K562 (cell line): ENCODE measurements around the gene SMIM35. TPM values are rescaled to one million over a fixed set of nuclear protein-coding genes. Genes with fewer than 3 reads are reported as not detected.

Experiments used
- ATAC-seq: fragments of 200-7000 bp; cut with Tn5 transposase; 3 replicates; pipeline ENCODE4 v1.9.1; 2020; ENCODE audit warnings: moderate library complexity
- BruUV-seq: library from RNA; stranded (reverse); fragments of 400-500 nt; replicated peaks from 2 replicates; lab custom pipeline; 2021; lab: Mats Ljungman, UMichigan
- CTCF ChIA-PET: fragments of 300-600 bp; formaldehyde crosslinking; extraction: SDS; loops from one replicate; lab custom pipeline; 2021; ENCODE audit warnings: low intra/inter-chr PET ratio; lab: Yijun Ruan, JAX
- POLR2A ChIA-PET: fragments of 300-600, 350-650 bp; sonication (Branson Sonifier 250); formaldehyde crosslinking; extraction: SDS; loops from one replicate; lab custom pipeline; 2021; ENCODE audit warnings: antibody characterized with exemption, inconsistent platforms; lab: Yijun Ruan, JAX
- DNase-seq, 4 experiments: peaks; one replicate each; pipeline versions ENCODE4 v3.0.0 to v3.0.0-alpha.2; 2011 to 2018; ENCODE audit warnings: low spot score in 3 of 4, mixed read lengths in 3 of 4; ENCODE audit errors: extremely low read depth in 1 of 4
- FAIRE-seq: peaks from 2 replicates; lab custom pipeline; 2011; peaks lifted over from hg19 to GRCh38; lab: Jason Lieb, UNC
- H2AFZ ChIP-seq: 2 replicates; pipeline ENCODE4 v1.6.0; 2011; ENCODE audit warnings: low read depth, low read length, control low read depth, inconsistent platforms
- H3K27ac ChIP-seq: fragments of 200-600 bp; 3 replicates; pipeline ENCODE4 v1.8.0; 2011; ENCODE audit warnings: low read depth, mild to moderate bottlenecking, control low read depth, inconsistent platforms, low read length, moderate library complexity, mixed read lengths; ENCODE audit errors: extremely low read depth
- H3K27me3 ChIP-seq, 2 experiments: fragments of 300-600 bp in 1 of 2; 2 replicates in 1 of 2; 3 replicates in 1 of 2; pipeline versions ENCODE4 v1.6.0 to v1.8.0; 2011; ENCODE audit warnings: inconsistent platforms in 2 of 2, low read length in 2 of 2, mild to moderate bottlenecking in 1 of 2, mixed read lengths in 1 of 2, moderate library complexity in 1 of 2; ENCODE audit not compliant: control insufficient read depth in 2 of 2, insufficient read depth in 2 of 2
- H3K36me3 ChIP-seq: fragments of 300-600 bp; 3 replicates; pipeline ENCODE4 v1.8.0; 2011; ENCODE audit warnings: mild to moderate bottlenecking, low read length, inconsistent platforms; ENCODE audit not compliant: control insufficient read depth, insufficient read depth
- H3K4me1 ChIP-seq, 2 experiments: fragments of 200-600 bp in 1 of 2; replicated peaks in 1 of 2; 2 replicates in 1 of 2; 3 replicates in 1 of 2; pipeline versions ENCODE4 v1.5.1 to v1.8.0; 2011; ENCODE audit warnings: inconsistent platforms in 2 of 2, low read length in 2 of 2, mild to moderate bottlenecking in 1 of 2, mixed read lengths in 1 of 2, moderate library complexity in 1 of 2; ENCODE audit not compliant: control insufficient read depth in 2 of 2, insufficient read depth in 2 of 2
- H3K4me2 ChIP-seq: 2 replicates; pipeline ENCODE4 v1.6.1; 2011; ENCODE audit warnings: low read length, control low read depth, inconsistent platforms, mixed read lengths; ENCODE audit not compliant: insufficient read depth
- H3K4me3 ChIP-seq: fragments of 200-600 bp; sonication (generic), shearing (Covaris generic); 2 replicates; pipeline ENCODE4 v1.5.1; 2016; ENCODE audit warnings: control low read depth, inconsistent platforms
- H3K79me2 ChIP-seq: fragments of 200-600 bp; 3 replicates; pipeline ENCODE4 v1.8.0; 2011; ENCODE audit warnings: low read length, inconsistent platforms; ENCODE audit not compliant: control insufficient read depth, insufficient read depth
- H3K9ac ChIP-seq, 2 experiments: 2 replicates each; pipeline versions ENCODE4 v1.6.0 to v1.6.1; 2011; ENCODE audit warnings: low read depth in 2 of 2, low read length in 2 of 2, control low read depth in 1 of 2, inconsistent platforms in 1 of 2, mild to moderate bottlenecking in 1 of 2, mixed read lengths in 1 of 2; ENCODE audit not compliant: insufficient read depth in 1 of 2
- H3K9me1 ChIP-seq: one replicate; pipeline ENCODE4 v1.6.0; 2011; ENCODE audit warnings: inconsistent platforms, mild to moderate bottlenecking, low read length, moderate library complexity; ENCODE audit not compliant: control insufficient read depth, insufficient read depth
- H3K9me3 ChIP-seq: replicated peaks from 2 replicates; pipeline ENCODE4 v1.5.1; 2011; ENCODE audit warnings: low read depth, low read length, inconsistent platforms; ENCODE audit not compliant: control insufficient read depth, insufficient read depth
- H4K20me1 ChIP-seq: replicated peaks from 2 replicates; pipeline ENCODE4 v1.6.1; 2011; ENCODE audit warnings: low read length, inconsistent platforms, mixed read lengths; ENCODE audit not compliant: control insufficient read depth, insufficient read depth
- CBFB ChIP-seq: sonication (generic); formaldehyde crosslinking; IDR thresholded peaks from 2 replicates; pipeline ENCODE4 v1.4.0; 2020; ENCODE audit warnings: mild to moderate bottlenecking, missing genetic modification reagents
- E2F3 ChIP-seq: fragments of 250-450 bp; sonication (Bioruptor Pico); IDR thresholded peaks from 2 replicates; pipeline ENCODE4 v1.4.0; 2020; ENCODE audit warnings: mild to moderate bottlenecking
- ERF ChIP-seq: fragments of 450-650 bp; formaldehyde crosslinking; IDR thresholded peaks from 2 replicates; pipeline ENCODE4 v1.4.0; 2020; ENCODE audit warnings: mild to moderate bottlenecking, mixed read lengths
- GATAD2A ChIP-seq: fragments of 450-650 bp; IDR thresholded peaks from 2 replicates; pipeline ENCODE4 v1.6.1; 2017
- ILF3 ChIP-seq: fragments of 450-650 bp; IDR thresholded peaks from 2 replicates; pipeline ENCODE4 v1.6.1; 2018; ENCODE audit warnings: antibody characterized with exemption, mild to moderate bottlenecking, moderate library complexity, borderline replicate concordance
- ILK ChIP-seq: fragments of 450-650 bp; IDR thresholded peaks from 2 replicates; pipeline ENCODE4 v1.6.1; 2016; ENCODE audit warnings: missing genetic modification characterization, low read depth, mild to moderate bottlenecking, missing compliant biosample characterization, moderate library complexity, borderline replicate concordance
- MBD2 ChIP-seq: sonication (generic); IDR thresholded peaks from 2 replicates; pipeline ENCODE4 v1.6.1; 2016; ENCODE audit warnings: low read depth, borderline replicate concordance
- MYNN ChIP-seq, 2 experiments: sonication (generic); formaldehyde crosslinking in 1 of 2; IDR thresholded peaks; 2 replicates each; pipeline versions ENCODE4 v1.5.0 to v1.6.1; 2016 to 2020; ENCODE audit warnings: antibody characterized with exemption in 1 of 2, missing genetic modification reagents in 1 of 2
- PML ChIP-seq: IDR thresholded peaks from 2 replicates; pipeline ENCODE4 v1.6.1; 2012; ENCODE audit warnings: low read length, inconsistent platforms
- POLR2H ChIP-seq: IDR thresholded peaks from 2 replicates; pipeline ENCODE4 v1.6.1; 2016; ENCODE audit warnings: missing genetic modification characterization, low read depth, mild to moderate bottlenecking, control low read depth, missing compliant biosample characterization, moderate library complexity
- SMARCC2 ChIP-seq: fragments of 450-650 bp; IDR thresholded peaks from 2 replicates; pipeline ENCODE4 v1.6.1; 2017; ENCODE audit warnings: antibody characterized with exemption, moderate library complexity, mild to moderate bottlenecking, low read depth
- TOE1 ChIP-seq, 2 experiments: fragments of 450-650 bp in 1 of 2; sonication (generic) in 1 of 2; formaldehyde crosslinking in 1 of 2; IDR thresholded peaks; 2 replicates each; pipeline versions ENCODE4 v1.7.1 to v1.8.0; 2016 to 2022; ENCODE audit warnings: borderline replicate concordance in 2 of 2, mild to moderate bottlenecking in 2 of 2, antibody characterized with exemption in 1 of 2, inconsistent platforms in 1 of 2, low read depth in 1 of 2, missing genetic modification reagents in 1 of 2, moderate library complexity in 1 of 2
- TRIM24 ChIP-seq, 2 experiments: fragments of 450-650 bp; IDR thresholded peaks; 2 replicates each; pipeline ENCODE4 v1.6.1; 2016
- TRIM25 ChIP-seq: fragments of 450-650 bp; IDR thresholded peaks from 2 replicates; pipeline ENCODE4 v1.7.0; 2016; ENCODE audit warnings: borderline replicate concordance
- YY1 ChIP-seq, 3 experiments: IDR thresholded peaks; 2 replicates each; pipeline ENCODE4 v1.6.1; 2011; ENCODE audit warnings: low read length in 2 of 3, mild to moderate bottlenecking in 2 of 3, moderate library complexity in 2 of 3, borderline replicate concordance in 1 of 3, control low read depth in 1 of 3, low read depth in 1 of 3; ENCODE audit not compliant: insufficient read depth in 3 of 3, insufficient replicate concordance in 2 of 3, control insufficient read depth in 1 of 3, insufficient read length in 1 of 3; ENCODE audit errors: extremely low read depth in 1 of 3
- ZEB2 ChIP-seq: fragments of 450-650 bp; IDR thresholded peaks from 2 replicates; pipeline ENCODE4 v1.6.1; 2016
- ZNF668 ChIP-seq: fragments of 250-450 bp; sonication (Bioruptor Pico); IDR thresholded peaks from 2 replicates; pipeline ENCODE4 v1.8.0; 2022; ENCODE audit warnings: mild to moderate bottlenecking, inconsistent platforms
- ZNF766 ChIP-seq: fragments of 200-800 bp; sonication (Bioruptor generic); conservative IDR thresholded peaks from 2 replicates; pipeline ENCODE4 v1.6.1; 2016; ENCODE audit warnings: missing genetic modification characterization, missing compliant biosample characterization
- WGBS: fragments of 100-300 bp; shearing (Covaris generic); methylation state at CpG from one replicate; pipeline ENCODE4 v1.1.6; 2016; ENCODE audit warnings: low coverage, mixed read lengths; ENCODE audit not compliant: insufficient coverage; ENCODE audit errors: missing lambda C conversion rate; 5-methylcytosine and 5-hydroxymethylcytosine counted together
- in situ Hi-C: fragments of 300-500 bp; cut with MboI; formaldehyde crosslinking; loops from 4 replicates; pipeline ENCODE4 v1.15.0; 2018; ENCODE audit warnings: inconsistent platforms, mixed read lengths
- intact Hi-C: fragments of 100-400 bp; cut with micrococcal nuclease; formaldehyde crosslinking; loops from 2 replicates; pipeline ENCODE4 v1.14.2; 2022
- polyA plus RNA-seq, 8 experiments: library from polyadenylated mRNA; depleted of rRNA in 4 of 8; stranded (reverse) in 5 of 8; unstranded in 3 of 8; fragments of >200 nt; fragmentation: Nextera tagmentation in 2 of 8; fragmentation: Illumina TruSeq in 1 of 8; extraction: Ambion mirVana in 2 of 8; extraction: Trizol in 1 of 8; gene quantifications; 2 replicates each; pipeline versions ENCODE4 v1.2.1 to v1.2.3, GENCODE V29; 2011 to 2014; ENCODE audit warnings: inconsistent platforms in 1 of 8, missing spikeins in 1 of 8
- total RNA-seq, 7 experiments: library from RNA; depleted of rRNA in 6 of 7; stranded (reverse); fragments of >200 nt in 6 of 7; fragmentation: Illumina TruSeq in 2 of 7; extraction: Trizol in 2 of 7; gene quantifications; 2 replicates each; pipeline versions ENCODE4 v1.2.1 to v1.2.3, GENCODE V29; 2011 to 2021; ENCODE audit warnings: low replicate concordance in 1 of 7
- TF ChIP-seq, protein P1 (sequence below): fragments of 450-650 bp; IDR thresholded peaks from 2 replicates; pipeline ENCODE4 v1.6.1; 2016; ENCODE audit warnings: low read depth, mild to moderate bottlenecking, moderate library complexity

The SMIM35 gene
- total and polyA plus RNA-seq, 9 of the 15 experiments (the other 6 are each of a cell fraction or from before 2014, with no cell fraction given): 0.03 TPM; not detected in 7

- Histone ChIP-seq H3K9me3 (no peaks in the 10 kb centered on the region), H2AFZ (peak overlapping the region; percentile 72), H3K79me2 (no peaks in the 10 kb centered on the region), H3K27me3 (no peaks in the 10 kb centered on the region), H3K4me2 (peak overlapping the region; percentile 36), H3K9ac (peak overlapping the region in 1 of 2 experiments; percentile 78; a peak in 2 of 4 replicates), H3K9me1 (no peaks in the 10 kb centered on the region), H3K27ac (peak overlapping the region; percentile 53; the same call in 2 of the 3 replicates), H4K20me1 (no peaks in the 10 kb centered on the region), H3K4me3 (no peak overlapping the region), H3K36me3 (no peaks in the 10 kb centered on the region; the same call in 2 of the 3 replicates), H3K4me1 (peaks cover 48 to 53% of the 10 kb centered on the region in 2 experiments)
- ATAC-seq: peak; percentile 80
- in situ Hi-C loops: no loop called here
- ChIA-PET CTCF (no interaction called here), POLR2A (interaction anchor here (0.6 to 1.5 kb wide), 4 partner anchors 9 to 23 kb away, joined by 3 to 8 read pairs (median 4); no protein-coding TSS in a partner anchor)
- DNase-seq: peak; percentile 39 to 80 (median 58)
- BruUV-seq: no TSS peak
- FAIRE-seq: peak; percentile 91
- intact Hi-C loops: no loop called here
- 6% methylated on average over 7 of the region's 7 CpGs for WGBS
- TF ChIP-seq CBFB (CRISPR knock-in tag): no peak
- no peak for TF ChIP-seq ERF (CRISPR knock-in tag)
- 0 out of 2 replicates have a peak, but pooled peaks have one; percentile 26 for TF ChIP-seq ZEB2
- TF ChIP-seq, protein P1, sequence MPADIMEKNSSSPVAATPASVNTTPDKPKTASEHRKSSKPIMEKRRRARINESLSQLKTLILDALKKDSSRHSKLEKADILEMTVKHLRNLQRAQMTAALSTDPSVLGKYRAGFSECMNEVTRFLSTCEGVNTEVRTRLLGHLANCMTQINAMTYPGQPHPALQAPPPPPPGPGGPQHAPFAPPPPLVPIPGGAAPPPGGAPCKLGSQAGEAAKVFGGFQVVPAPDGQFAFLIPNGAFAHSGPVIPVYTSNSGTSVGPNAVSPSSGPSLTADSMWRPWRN: no peak
- no peak for TF ChIP-seq ILK
- no peak for TF ChIP-seq PML
- no peak for TF ChIP-seq ZNF668
- TF ChIP-seq ILF3: no peak
- TF ChIP-seq E2F3 (CRISPR knock-in tag): no peak
- no peak for TF ChIP-seq MBD2
- TF ChIP-seq POLR2H: no peak
- peak; percentile 84; the same call in 1 of the 2 replicates for TF ChIP-seq MYNN (IDR thresholded peaks at IDR 0.05)
- TF ChIP-seq MYNN (CRISPR knock-in tag; IDR thresholded peaks at IDR 0.05): no peak
- peak in 2 of 3 experiments; percentile 14 to 18 for TF ChIP-seq YY1 (IDR thresholded peaks at IDR 0.05; ENCODE audit: borderline replicate concordance in 1 of 3, control insufficient read depth in 1 of 3, extremely low read depth in 1 of 3, insufficient read depth in 3 of 3, insufficient read length in 1 of 3, insufficient replicate concordance in 2 of 3, low read depth in 1 of 3, low read length in 2 of 3)
- peak; percentile 89 for TF ChIP-seq SMARCC2
- TF ChIP-seq GATAD2A: peak; percentile 68; the same call in 1 of the 2 replicates
- no peak for TF ChIP-seq ZNF766 (CRISPR knock-in tag)
- 0 out of 2 replicates have a peak, but pooled peaks have one; percentile 23 for TF ChIP-seq TOE1 (IDR thresholded peaks at IDR 0.05; ENCODE audit: borderline replicate concordance)
- no peak for TF ChIP-seq TOE1 (CRISPR knock-in tag; IDR thresholded peaks at IDR 0.05; ENCODE audit: borderline replicate concordance, low read depth)
- TF ChIP-seq TRIM24 (IDR thresholded peaks at IDR 0.05): 0 out of 4 replicates have a peak, but pooled peaks have one; percentile 8 to 22
- TF ChIP-seq TRIM25: no peak
Measured at GRCh38 chr11:118012083-118012669, 74.6 kb downstream of the SMIM35 start.
